Measurements from ENCODE around the gene PAQR4. TPM values are rescaled to one million over a fixed set of nuclear protein-coding genes. Genes with fewer than 3 reads are reported as not detected.

Gene PAQR4
- polyA plus RNA-seq, 2 of the 4 experiments (the other 2 are of a cell fraction) = 8.0 to 18.6 TPM

DNA sequence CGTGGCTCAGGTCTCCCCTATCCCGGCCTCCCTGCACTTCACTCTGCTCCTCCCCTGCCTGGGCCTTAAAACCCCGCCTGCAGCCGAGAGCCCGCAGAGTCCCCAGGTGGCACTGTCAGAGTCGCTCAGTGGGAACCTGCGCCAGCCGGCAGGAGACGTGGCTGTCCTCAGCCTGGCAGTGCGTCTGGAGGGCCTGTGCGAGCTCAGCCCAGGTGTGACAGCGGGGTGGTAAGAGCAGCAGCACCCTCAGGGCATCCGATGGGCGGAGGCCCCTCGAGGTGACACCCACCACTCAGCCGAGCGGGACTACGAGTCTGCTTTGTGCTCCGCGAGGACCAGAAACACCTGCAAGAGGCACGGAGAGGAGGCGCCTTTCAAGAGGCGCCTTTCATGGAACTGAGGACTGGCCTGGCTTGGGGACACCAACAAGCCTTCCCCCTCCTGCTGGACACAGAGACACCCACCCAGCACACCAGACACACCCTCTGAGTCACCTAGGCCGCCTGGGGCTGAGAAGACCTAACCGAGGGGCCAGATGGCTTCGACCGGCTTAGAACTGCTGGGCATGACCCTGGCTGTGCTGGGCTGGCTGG lies 43.8 kb downstream of the PAQR4 start, which contains the start of gene CLDN9 (continued):
- TF ChIP-seq, protein P1, sequence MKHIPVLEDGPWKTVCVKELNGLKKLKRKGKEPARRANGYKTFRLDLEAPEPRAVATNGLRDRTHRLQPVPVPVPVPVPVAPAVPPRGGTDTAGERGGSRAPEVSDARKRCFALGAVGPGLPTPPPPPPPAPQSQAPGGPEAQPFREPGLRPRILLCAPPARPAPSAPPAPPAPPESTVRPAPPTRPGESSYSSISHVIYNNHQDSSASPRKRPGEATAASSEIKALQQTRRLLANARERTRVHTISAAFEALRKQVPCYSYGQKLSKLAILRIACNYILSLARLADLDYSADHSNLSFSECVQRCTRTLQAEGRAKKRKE (CRISPR knock-in tag; IDR thresholded peaks at IDR 0.05; ENCODE audit: low read depth) = no peak

DNA sequence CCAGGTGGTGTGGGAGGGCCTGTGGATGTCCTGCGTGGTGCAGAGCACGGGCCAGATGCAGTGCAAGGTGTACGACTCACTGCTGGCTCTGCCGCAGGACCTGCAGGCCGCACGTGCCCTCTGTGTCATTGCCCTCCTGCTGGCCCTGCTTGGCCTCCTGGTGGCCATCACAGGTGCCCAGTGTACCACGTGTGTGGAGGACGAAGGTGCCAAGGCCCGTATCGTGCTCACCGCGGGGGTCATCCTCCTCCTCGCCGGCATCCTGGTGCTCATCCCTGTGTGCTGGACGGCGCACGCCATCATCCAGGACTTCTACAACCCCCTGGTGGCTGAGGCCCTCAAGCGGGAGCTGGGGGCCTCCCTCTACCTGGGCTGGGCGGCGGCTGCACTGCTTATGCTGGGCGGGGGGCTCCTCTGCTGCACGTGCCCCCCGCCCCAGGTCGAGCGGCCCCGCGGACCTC lies 44.4 kb downstream of the PAQR4 start:
- WGBS (ENCODE audit: missing lambda C conversion rate) = 67% methylated on average over 18 of the region's 27 CpGs
- ChIA-PET CTCF (interaction anchor here (1.2 to 3.4 kb wide), 2 partner anchors 10 to 29 kb away, joined by 3 to 16 read pairs; no protein-coding TSS in a partner anchor), POLR2A (interaction anchor here (1.0 kb wide), 1 partner anchor 14 kb away, joined by 3 read pairs; no protein-coding TSS in a partner anchor)
- H3K4me1 ChIP-seq = peaks cover 15% of the 10 kb centered on the region
- H3K4me3 ChIP-seq = no peak overlapping the region
- peak overlapping the region; percentile 36; the same call in 2 of the 3 replicates for H3K4me2 ChIP-seq
- no peak for TF ChIP-seq CHD4 (IDR thresholded peaks at IDR 0.05; ENCODE audit: borderline replicate concordance)
- TF ChIP-seq, protein P2, sequence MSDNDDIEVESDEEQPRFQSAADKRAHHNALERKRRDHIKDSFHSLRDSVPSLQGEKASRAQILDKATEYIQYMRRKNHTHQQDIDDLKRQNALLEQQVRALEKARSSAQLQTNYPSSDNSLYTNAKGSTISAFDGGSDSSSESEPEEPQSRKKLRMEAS (IDR thresholded peaks at IDR 0.05) = peak; percentile 73
- TF ChIP-seq, protein P3, sequence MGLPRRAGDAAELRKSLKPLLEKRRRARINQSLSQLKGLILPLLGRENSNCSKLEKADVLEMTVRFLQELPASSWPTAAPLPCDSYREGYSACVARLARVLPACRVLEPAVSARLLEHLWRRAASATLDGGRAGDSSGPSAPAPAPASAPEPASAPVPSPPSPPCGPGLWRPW (IDR thresholded peaks at IDR 0.05) = no peak
- TF ChIP-seq HOXA7 (CRISPR knock-in tag; IDR thresholded peaks at IDR 0.05) = no peak
- no peak for TF ChIP-seq REST (IDR thresholded peaks at IDR 0.05)
- TF ChIP-seq NFE2L2 (conservative IDR thresholded peaks at IDR 0.05; ENCODE audit: low read length) = no peak
- no peak for TF ChIP-seq CHD2 (IDR thresholded peaks at IDR 0.05; ENCODE audit: low read length, partially characterized antibody)
- no peak for TF ChIP-seq RAD21 (conservative IDR thresholded peaks at IDR 0.05 in 1 of 2, IDR thresholded peaks at IDR 0.05 in 1 of 2)
- TF ChIP-seq TFCP2L1 (CRISPR knock-in tag; IDR thresholded peaks at IDR 0.05) = no peak
- no peak for TF ChIP-seq MAFK (IDR thresholded peaks at IDR 0.05; ENCODE audit: partially characterized antibody)
- TF ChIP-seq EHMT2 (IDR thresholded peaks at IDR 0.05; ENCODE audit: low read depth) = no peak
- peak; percentile 76 for TF ChIP-seq BHLHE40 (IDR thresholded peaks at IDR 0.05; ENCODE audit: low read depth, low read length)
- peak; percentile 50; the same call in 1 of the 2 replicates for TF ChIP-seq USF2 (IDR thresholded peaks at IDR 0.05)
- no peak for TF ChIP-seq HDAC2 (IDR thresholded peaks at IDR 0.05)
- TF ChIP-seq POLR2A (IDR thresholded peaks at IDR 0.05; ENCODE audit: low read length) = no peak
- no peak for TF ChIP-seq KDM5A (IDR thresholded peaks at IDR 0.05)
- DNase-seq (ENCODE audit: low read depth in 1 of 2, low spot score in 1 of 2) (no peak), ATAC-seq (peak; percentile 47 to 50), FAIRE-seq (no peak)
- H3K9me3 ChIP-seq = no peaks in the 10 kb centered on the region
- peak overlapping the region in 1 of 2 experiments; percentile 58; a peak in 3 of 6 replicates for H3K27ac ChIP-seq
